Mesendoderm (in vitro differentiated cells): ENCODE measurements around the gene LUC7L.
A peak's percentile ranks its signal among the peaks of the same experiment; 100 is the strongest.

ENCODE experiments used
- DNase-seq: peaks from one replicate; pipeline ENCODE4 v3.0.0; 2013
- H2AK5ac ChIP-seq: 2 replicates; pipeline ENCODE4 v1.6.1; 2013; ENCODE audit warnings: low read length, inconsistent platforms
- H2BK120ac ChIP-seq: 2 replicates; pipeline ENCODE4 v1.6.1; 2013; ENCODE audit warnings: low read depth, mild to moderate bottlenecking, low read length, moderate library complexity, mixed read lengths
- H2BK15ac ChIP-seq: replicated peaks from 2 replicates; pipeline ENCODE4 v1.6.1; 2013; ENCODE audit warnings: low read depth, mild to moderate bottlenecking, moderate library complexity
- H2BK5ac ChIP-seq: 2 replicates; pipeline ENCODE4 v1.6.1; 2013; ENCODE audit warnings: low read length, inconsistent platforms
- H3K18ac ChIP-seq: 2 replicates; pipeline ENCODE4 v1.6.1; 2013; ENCODE audit warnings: mild to moderate bottlenecking, low read length, mixed read lengths
- H3K23ac ChIP-seq: one replicate; pipeline ENCODE4 v1.6.1; 2013; ENCODE audit warnings: low read length
- H3K27ac ChIP-seq: 2 replicates; pipeline ENCODE4 v1.5.1; 2013; ENCODE audit warnings: low read depth, mild to moderate bottlenecking, inconsistent platforms, low read length, moderate library complexity
- H3K27me3 ChIP-seq: 2 replicates; pipeline ENCODE4 v1.6.1; 2013; ENCODE audit warnings: low read length, control low read depth, mild to moderate bottlenecking, inconsistent platforms; ENCODE audit not compliant: insufficient read depth, poor library complexity
- H3K36me3 ChIP-seq: 2 replicates; pipeline ENCODE4 v1.6.1; 2013; ENCODE audit warnings: low read length, inconsistent platforms; ENCODE audit not compliant: control insufficient read depth, insufficient read depth
- H3K4ac ChIP-seq: one replicate; pipeline ENCODE4 v1.6.1; 2013; ENCODE audit warnings: low read depth, mild to moderate bottlenecking, low read length, moderate library complexity
- H3K4me1 ChIP-seq: 2 replicates; pipeline ENCODE4 v1.6.1; 2013; ENCODE audit warnings: low read depth, low read length, inconsistent platforms; ENCODE audit not compliant: control insufficient read depth
- H3K4me2 ChIP-seq: 2 replicates; pipeline ENCODE4 v1.6.1; 2013; ENCODE audit warnings: low read length
- H3K4me3 ChIP-seq: 2 replicates; pipeline ENCODE4 v1.5.1; 2013; ENCODE audit warnings: mild to moderate bottlenecking, low read length
- H3K56ac ChIP-seq: one replicate; pipeline ENCODE4 v1.6.1; 2013; ENCODE audit warnings: low read length
- H3K79me1 ChIP-seq: 2 replicates; pipeline ENCODE4 v1.6.1; 2013; ENCODE audit warnings: low read length, inconsistent platforms
- H3K79me2 ChIP-seq: 2 replicates; pipeline ENCODE4 v1.6.1; 2013; ENCODE audit warnings: mild to moderate bottlenecking, low read length; ENCODE audit not compliant: control insufficient read depth, insufficient read depth
- H3K9ac ChIP-seq: 2 replicates; pipeline ENCODE4 v1.6.1; 2013; ENCODE audit warnings: low read length, inconsistent platforms
- H4K5ac ChIP-seq: one replicate; pipeline ENCODE4 v1.6.1; 2013; ENCODE audit warnings: low read length
- H4K8ac ChIP-seq: one replicate; pipeline ENCODE4 v1.6.1; 2013; ENCODE audit warnings: low read depth, mild to moderate bottlenecking, control low read depth, low read length, moderate library complexity
- WGBS: extraction: QIAGEN DNeasy Blood & Tissue Kit; methylation state at CpG from one replicate; pipeline ENCODE4 v1.1.7; 2013; ENCODE audit warnings: low lambda C conversion rate, missing lambda C conversion rate; ENCODE audit not compliant: insufficient coverage; ENCODE audit errors: extremely low coverage; 5-methylcytosine and 5-hydroxymethylcytosine counted together

The LUC7L gene

GRCh38 chr16:243348-243747 lies 14.1 kb upstream of the LUC7L start:
- Histone ChIP-seq H3K4me2 (no peak overlapping the region), H4K5ac (no peak overlapping the region), H2BK120ac (no peak overlapping the region), H3K27ac (no peak overlapping the region), H3K79me2 (no peaks in the 10 kb centered on the region), H2BK15ac (no peak overlapping the region), H3K9ac (no peak overlapping the region), H3K56ac (no peak overlapping the region), H3K4me3 (no peak overlapping the region), H3K18ac (no peak overlapping the region), H3K27me3 (no peaks in the 10 kb centered on the region), H3K36me3 (no peaks in the 10 kb centered on the region), H3K79me1 (no peaks in the 10 kb centered on the region), H3K4me1 (no peaks in the 10 kb centered on the region), H2AK5ac (no peak overlapping the region), H4K8ac (no peak overlapping the region), H2BK5ac (no peak overlapping the region), H3K4ac (no peak overlapping the region), H3K23ac (no peak overlapping the region)
- WGBS: no CpG with 5 or more reads among the region's 4 CpGs
- no peak for DNase-seq

- H3K36me3 ChIP-seq: no peaks in the 10 kb centered on the region
- H3K18ac ChIP-seq: no peak overlapping the region
- no peaks in the 10 kb centered on the region for H3K79me1 ChIP-seq
- H3K27ac ChIP-seq: no peak overlapping the region
- H4K8ac ChIP-seq: no peak overlapping the region
- no peak overlapping the region for H3K4me3 ChIP-seq
- no CpG with 5 or more reads among the region's 10 CpGs for WGBS
- H3K4ac ChIP-seq: no peak overlapping the region
- no peak overlapping the region for H2BK15ac ChIP-seq
- no peak for DNase-seq
- no peaks in the 10 kb centered on the region for H3K4me1 ChIP-seq
- H2BK120ac ChIP-seq: no peak overlapping the region
- no peak overlapping the region for H4K5ac ChIP-seq
- H2BK5ac ChIP-seq: no peak overlapping the region
- H3K79me2 ChIP-seq: no peaks in the 10 kb centered on the region
- no peak overlapping the region for H3K4me2 ChIP-seq
- H3K23ac ChIP-seq: no peak overlapping the region
- H2AK5ac ChIP-seq: no peak overlapping the region
- H3K9ac ChIP-seq: no peak overlapping the region
- no peak overlapping the region for H3K56ac ChIP-seq
- H3K27me3 ChIP-seq: no peaks in the 10 kb centered on the region
These were observed 13.0 kb upstream of the LUC7L start for GRCh38 chr16:242281-242680.

- H3K4me1 ChIP-seq: no peaks in the 10 kb centered on the region
- H3K27me3 ChIP-seq: no peaks in the 10 kb centered on the region
- no peaks in the 10 kb centered on the region for H3K79me2 ChIP-seq
- H2BK5ac ChIP-seq: no peak overlapping the region
- no peak overlapping the region for H3K4ac ChIP-seq
- no peaks in the 10 kb centered on the region for H3K79me1 ChIP-seq
- H4K5ac ChIP-seq: no peak overlapping the region
- no peak for DNase-seq
- H3K9ac ChIP-seq: no peak overlapping the region
- WGBS: no CpG with 5 or more reads among the region's 8 CpGs
- no peak overlapping the region for H3K23ac ChIP-seq
- no peak overlapping the region for H2BK120ac ChIP-seq
- H3K4me2 ChIP-seq: no peak overlapping the region
- H2BK15ac ChIP-seq: no peak overlapping the region
- no peak overlapping the region for H4K8ac ChIP-seq
- H2AK5ac ChIP-seq: no peak overlapping the region
- no peak overlapping the region for H3K4me3 ChIP-seq
- no peaks in the 10 kb centered on the region for H3K36me3 ChIP-seq
- H3K18ac ChIP-seq: no peak overlapping the region
- H3K27ac ChIP-seq: no peak overlapping the region
- no peak overlapping the region for H3K56ac ChIP-seq
These were observed 11.3 kb upstream of the LUC7L start for GRCh38 chr16:240559-240958.

- Histone ChIP-seq H3K4me3 (no peak overlapping the region), H3K4me2 (no peak overlapping the region), H3K36me3 (no peaks in the 10 kb centered on the region), H3K18ac (no peak overlapping the region), H2BK5ac (no peak overlapping the region), H2BK15ac (no peak overlapping the region), H3K4me1 (no peaks in the 10 kb centered on the region), H4K8ac (no peak overlapping the region), H3K27ac (no peak overlapping the region), H3K79me1 (no peaks in the 10 kb centered on the region), H2AK5ac (no peak overlapping the region), H3K9ac (no peak overlapping the region), H3K79me2 (no peaks in the 10 kb centered on the region), H3K4ac (no peak overlapping the region), H4K5ac (no peak overlapping the region), H3K27me3 (no peaks in the 10 kb centered on the region), H2BK120ac (no peak overlapping the region), H3K23ac (no peak overlapping the region), H3K56ac (no peak overlapping the region)
- WGBS: no CpG with 5 or more reads among the region's 3 CpGs
- DNase-seq: no peak
These were observed 10.7 kb upstream of the LUC7L start for GRCh38 chr16:239948-240277.

GRCh38 chr16:234468-235305 lies 5.4 kb upstream of the LUC7L start, which contains the start of gene FAM234A:
Gene FAM234A, plus strand, starts transcription at chr16:234821. Its CDS starts 19,593 bp downstream, at chr16:254414.
- Histone ChIP-seq H3K27ac (peak within 1 kb of the TSS; percentile 93), H3K4ac (peak within 1 kb of the TSS; percentile 58), H4K8ac (peak within 1 kb of the TSS; percentile 68), H3K36me3 (no peaks in the 10 kb centered on the region), H2BK120ac (no peak within 1 kb of the TSS), H3K23ac (no peak within 1 kb of the TSS), H3K4me3 (peak within 1 kb of the TSS; percentile 71), H3K79me1 (no peaks in the 10 kb centered on the region), H4K5ac (no peak within 1 kb of the TSS), H2BK5ac (no peak within 1 kb of the TSS), H3K18ac (peak within 1 kb of the TSS; percentile 82), H3K4me1 (no peaks in the 10 kb centered on the region), H3K9ac (peak within 1 kb of the TSS; percentile 84), H2BK15ac (no peak within 1 kb of the TSS), H3K4me2 (peak within 1 kb of the TSS; percentile 38), H3K79me2 (no peaks in the 10 kb centered on the region), H3K27me3 (no peaks in the 10 kb centered on the region), H3K56ac (peak within 1 kb of the TSS; percentile 89), H2AK5ac (no peak within 1 kb of the TSS)
- DNase-seq: peak; percentile 98
- no CpG with 5 or more reads among the region's 85 CpGs for whole genome bisulfite sequencing

GRCh38 chr16:230949-231348 lies 1.7 kb upstream of the LUC7L start:
- Histone ChIP-seq H3K4me2 (no peak overlapping the region), H3K27ac (no peak overlapping the region), H3K23ac (no peak overlapping the region), H3K18ac (no peak overlapping the region), H3K9ac (no peak overlapping the region), H3K27me3 (no peaks in the 10 kb centered on the region), H3K36me3 (peaks cover 5% of the 10 kb centered on the region), H3K4ac (no peak overlapping the region), H3K79me1 (peaks cover 6% of the 10 kb centered on the region), H2BK120ac (no peak overlapping the region), H3K4me1 (peaks cover 2% of the 10 kb centered on the region), H2BK15ac (no peak overlapping the region), H4K5ac (no peak overlapping the region), H4K8ac (no peak overlapping the region), H2BK5ac (no peak overlapping the region), H3K56ac (no peak overlapping the region), H3K4me3 (no peak overlapping the region), H2AK5ac (no peak overlapping the region), H3K79me2 (peaks cover 28% of the 10 kb centered on the region)
- no peak for DNase-seq
- no CpG with 5 or more reads among the region's 22 CpGs for WGBS
